NCI-H2081 (cell line): Measurements from ENCODE around the gene SEZ6L.

Experiments
- DNase-seq, 2 experiments: peaks; one replicate each; lab custom pipeline; 2025; lab: John Stamatoyannopoulos, UW

Gene SEZ6L

DNA sequence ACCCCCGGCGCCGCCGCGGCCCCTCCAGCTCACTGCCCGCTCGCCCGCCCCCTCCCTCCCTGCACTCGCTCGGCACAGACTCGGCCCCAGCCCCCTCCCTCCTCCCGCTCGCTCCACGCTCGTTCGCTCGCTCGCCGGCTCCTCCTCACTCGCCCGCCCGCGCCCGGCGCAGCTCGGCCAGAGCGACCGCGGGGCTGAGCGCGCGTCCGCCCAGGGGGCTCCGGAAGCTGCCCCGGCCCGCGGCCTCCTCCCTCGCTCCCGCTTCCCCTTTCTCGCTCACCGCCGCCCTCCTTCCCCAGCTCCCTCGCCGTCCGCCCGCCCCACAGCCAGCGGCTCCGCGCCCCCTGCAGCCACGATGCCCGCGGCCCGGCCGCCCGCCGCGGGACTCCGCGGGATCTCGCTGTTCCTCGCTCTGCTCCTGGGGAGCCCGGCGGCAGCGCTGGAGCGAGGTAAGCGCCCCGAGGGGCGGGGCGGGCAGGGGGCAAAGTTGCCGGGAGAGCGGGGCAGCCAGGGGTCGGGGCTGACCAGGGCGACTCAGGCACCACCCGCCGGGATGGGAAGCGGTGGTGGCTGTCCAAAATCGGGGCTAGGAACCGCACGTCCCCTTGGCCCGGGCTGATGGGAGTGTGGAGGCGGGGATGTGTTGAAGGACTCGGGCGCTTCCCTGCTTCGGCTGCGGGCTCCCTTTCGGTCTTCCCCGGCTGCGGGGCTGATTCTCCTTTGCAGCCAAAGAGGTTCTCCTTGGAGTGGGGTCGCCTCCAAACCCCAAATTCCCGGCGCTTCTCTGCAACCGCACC, at the start of gene SEZ6L:
Gene SEZ6L (plus strand): TSS at position 148 of the 797 bp plus-strand sequence. CDS start 208 bp downstream, at position 356.
- DNase-seq = peak; percentile 62 to 63

DNA sequence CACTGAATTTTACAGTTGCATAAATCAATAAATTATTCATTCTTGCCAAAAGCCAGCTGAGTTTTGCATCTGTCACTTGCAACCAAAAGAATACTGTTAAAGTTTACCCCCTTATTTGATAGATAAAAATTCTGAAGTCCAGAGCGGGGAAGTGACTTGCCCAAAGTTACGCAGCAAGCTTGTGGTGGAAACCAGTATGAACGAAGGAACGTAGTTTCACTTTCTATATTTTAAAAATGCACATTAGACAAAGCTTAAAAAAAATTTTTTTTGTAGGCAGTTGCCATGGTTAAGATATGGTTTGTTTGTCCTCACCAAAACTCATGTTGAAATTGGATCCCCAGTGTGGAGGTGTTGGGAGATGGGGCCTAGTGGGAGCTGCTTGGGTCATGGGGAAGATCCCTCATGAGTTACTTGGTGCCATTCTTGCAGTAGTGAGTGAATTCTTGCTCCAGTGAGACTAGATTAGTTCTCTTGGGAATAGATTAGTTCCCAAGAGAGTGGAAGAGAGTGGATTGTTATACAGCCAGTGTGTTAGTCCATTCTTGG, 46.3 kb upstream of the SEZ6L start:
- no peak for DNase-seq

DNA sequence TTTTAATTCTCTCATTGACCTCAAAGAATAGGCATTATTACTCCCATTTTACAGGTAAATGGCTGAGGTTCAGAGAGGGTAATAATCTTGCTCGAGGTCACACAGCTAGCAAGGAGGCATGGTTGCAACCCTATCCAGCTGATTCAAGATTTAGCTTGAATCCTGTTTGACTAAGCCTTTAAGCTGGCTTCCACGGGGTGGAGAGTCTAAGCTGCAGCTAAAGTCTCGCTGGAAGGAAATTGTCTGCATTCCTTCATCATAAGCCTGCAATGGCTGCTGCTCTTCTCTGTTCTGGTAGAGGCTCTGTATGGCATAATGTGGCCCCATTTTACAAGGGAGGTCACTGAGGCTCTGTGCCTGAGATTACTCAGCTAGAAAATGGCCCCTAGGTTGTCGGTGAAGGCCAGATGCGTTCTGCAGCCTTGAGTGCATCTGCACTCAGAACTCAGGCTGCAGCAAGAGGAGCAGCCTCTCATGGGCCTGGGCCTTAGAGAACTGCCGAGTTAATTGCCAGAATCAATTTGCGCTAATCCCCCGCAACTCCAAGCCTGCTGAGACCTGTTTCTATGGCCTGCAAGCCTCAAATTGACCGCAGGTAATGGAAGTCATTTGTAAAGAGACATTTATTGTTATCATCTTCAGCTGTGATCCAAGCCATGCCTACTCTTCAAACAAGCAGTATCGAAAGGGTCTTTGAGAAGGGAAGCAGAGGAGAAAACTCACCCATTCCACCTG, 44.1 kb upstream of the SEZ6L start:
- DNase-seq = peak in 1 of 2 experiments; percentile 23

DNA sequence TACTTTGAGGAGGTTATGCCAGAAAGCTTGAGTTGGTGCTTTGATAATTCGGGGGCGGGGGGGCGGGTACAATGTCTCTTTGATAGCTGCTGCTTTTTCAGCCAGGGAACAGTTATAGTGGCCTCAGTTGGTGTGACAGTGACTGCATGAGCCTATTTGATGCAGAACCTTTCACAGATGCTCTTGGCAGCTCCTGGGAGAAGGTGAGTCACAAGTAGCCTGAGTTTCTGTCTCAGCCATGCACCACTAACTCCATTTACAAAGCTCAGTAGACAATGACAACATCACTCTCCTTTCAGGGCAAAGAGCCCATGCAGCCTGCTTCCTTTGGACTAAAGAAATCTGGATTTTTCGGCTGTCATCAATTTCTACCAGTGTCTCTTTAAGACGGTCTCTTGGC, 42.1 kb upstream of the SEZ6L start:
- DNase-seq = no peak

DNA sequence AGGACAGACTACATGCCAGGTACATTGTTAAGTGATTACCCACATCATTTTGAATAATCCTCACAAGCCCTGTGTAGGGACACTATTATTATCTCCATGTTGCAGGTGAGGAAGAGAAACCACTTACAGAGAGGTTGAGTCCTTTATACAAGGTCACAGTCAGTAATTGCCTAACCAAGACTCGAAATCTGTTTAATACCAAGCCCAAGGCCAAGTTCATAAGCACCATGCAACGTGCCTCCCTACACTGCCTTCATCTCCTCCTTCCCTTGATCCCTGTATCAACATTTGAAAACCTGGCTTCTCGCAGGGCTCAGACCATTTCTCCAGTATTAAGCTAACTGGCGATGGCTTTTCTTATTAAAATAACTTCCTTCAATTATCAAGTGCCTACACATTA, 41.7 kb upstream of the SEZ6L start:
- no peak for DNase-seq

DNA sequence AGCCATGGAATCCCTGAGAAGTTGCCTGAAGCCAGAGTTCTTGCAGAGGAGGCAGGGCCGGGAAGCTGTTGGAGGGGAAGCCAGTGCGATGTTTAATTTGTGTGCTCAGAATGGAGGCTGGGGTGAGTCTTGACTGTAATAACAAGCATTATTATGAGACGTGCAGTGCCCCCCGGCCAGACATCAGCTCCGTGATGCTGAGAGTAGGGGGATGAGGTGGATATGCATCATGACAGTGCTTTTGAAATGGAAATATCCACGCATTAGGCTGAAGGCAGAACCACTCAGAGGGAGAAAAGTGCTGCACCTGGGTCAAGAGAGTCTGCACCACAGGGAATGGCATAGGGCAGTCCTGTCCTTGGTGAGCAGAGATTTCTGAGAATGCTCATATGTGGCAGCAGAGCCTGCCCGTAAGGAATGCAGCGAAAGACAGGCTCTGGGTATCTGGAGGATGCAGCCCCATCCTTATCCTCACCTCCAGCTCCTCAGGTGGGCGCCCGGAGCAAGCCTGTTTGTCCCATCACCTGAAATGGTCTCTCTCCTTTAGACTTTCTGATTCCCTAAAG, 37.6 kb upstream of the SEZ6L start:
- DNase-seq = no peak

DNA sequence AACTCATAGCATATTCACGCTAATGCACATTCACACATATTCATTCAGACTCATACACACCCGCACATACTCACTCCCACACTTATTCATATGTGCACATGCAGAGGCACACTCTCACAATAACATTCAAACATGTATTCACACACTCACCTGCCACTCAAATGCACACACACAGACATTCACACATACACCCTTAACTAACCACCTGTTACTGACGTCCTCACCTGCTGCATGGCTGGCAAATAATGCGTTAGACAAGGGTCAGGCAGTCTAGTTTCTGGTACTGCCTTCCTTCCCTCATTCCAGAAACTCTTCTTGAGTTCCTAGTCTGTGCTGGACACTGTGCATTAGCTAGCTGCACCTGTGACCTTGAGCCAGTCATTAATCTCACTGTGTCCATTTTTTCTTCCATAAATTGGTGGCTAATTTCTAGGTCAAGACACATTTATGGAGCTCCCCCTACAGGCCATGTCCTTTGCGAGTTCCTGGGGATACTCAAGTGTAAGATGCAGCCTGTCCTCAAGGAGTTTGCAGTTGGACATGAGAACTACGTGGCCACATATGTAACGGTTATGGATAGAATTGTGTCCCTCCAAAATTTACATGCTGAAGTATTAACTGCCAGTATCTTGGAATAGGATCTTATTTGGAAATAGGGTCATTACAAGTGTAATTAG, 34.5 kb upstream of the SEZ6L start:
- no peak for DNase-seq

DNA sequence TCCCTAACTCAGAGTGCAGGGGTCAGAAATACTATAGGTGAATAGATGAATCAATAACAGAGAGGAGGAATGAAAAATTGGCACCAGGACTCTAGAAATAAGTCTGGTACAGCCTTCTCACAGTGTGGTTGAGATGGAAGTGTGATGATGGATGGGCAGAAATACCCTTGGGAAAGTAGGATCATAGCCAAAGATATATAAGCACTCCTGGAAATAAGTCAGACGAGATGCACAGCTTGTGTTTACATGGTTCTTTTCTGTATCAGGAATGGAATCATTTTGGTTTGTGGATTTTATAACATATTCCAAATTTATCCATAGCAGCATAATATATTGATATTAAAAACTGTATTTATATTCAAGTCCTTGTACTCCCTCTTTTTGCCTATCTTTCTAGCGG, 33.5 kb upstream of the SEZ6L start:
- DNase-seq = no peak

DNA sequence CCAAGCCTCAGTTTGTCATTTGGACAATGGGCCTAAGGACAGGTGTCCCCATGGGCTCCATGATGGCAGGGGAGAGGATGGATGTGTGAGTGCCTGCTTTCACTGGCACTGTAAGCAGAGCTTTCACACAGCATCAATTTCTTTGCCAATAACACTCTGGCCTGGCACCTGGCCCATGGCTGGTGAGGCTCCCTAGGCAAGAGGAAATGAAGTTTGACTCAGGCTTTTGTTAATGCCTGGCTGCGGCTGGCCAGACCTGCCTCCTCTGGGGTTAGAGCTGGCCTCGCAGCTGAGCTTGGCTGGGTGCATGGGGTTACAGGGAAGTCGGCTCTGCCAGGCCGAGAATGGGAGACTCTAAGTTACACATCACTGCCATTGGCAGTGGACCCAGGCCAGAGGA, 30.0 kb upstream of the SEZ6L start:
- peak; percentile 51 to 83 for DNase-seq

DNA sequence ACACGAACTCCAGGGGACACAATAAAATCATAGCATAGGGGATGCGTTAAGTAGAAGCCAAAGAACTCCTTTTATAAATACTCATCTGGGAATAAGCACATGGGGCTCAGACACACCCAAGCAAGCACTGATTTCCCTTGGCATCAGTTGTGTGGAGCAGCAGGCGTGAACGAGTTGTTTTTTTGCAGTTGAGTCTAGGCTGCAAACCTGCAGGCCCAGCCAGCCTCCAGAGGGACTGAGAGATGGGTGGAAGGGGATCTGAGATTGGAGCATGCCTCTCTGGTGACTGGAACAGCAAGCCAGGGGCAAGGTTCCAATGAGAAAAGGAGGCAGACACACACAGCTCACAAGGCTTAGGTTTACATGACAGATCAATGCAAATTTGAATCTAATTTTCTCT, 27.4 kb upstream of the SEZ6L start:
- no peak for DNase-seq

DNA sequence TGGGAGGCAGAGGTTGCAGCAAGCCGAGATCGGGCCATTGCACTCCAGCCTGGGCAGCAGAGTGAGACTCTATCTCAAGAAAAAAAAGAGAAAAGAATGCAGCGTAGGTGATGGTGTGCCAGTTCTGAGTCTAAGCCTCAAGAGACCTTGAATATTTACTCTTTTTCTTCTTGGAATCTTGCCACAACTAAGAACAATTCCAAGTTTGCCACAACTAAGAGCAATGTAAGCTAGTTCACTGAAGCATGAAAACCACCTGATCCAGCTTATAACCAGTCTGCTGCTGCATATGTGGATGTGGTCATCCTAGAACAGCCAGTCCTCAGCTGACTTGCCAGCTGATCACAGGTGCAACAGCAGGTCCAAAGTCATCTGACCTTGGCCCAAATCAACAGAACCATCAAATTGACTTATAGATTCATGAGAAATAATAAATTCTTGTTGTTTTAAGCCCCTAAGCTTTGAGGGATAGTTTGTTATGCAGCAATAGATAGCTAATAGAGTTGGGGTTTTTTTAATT, 25.4 kb upstream of the SEZ6L start:
- no peak for DNase-seq

DNA sequence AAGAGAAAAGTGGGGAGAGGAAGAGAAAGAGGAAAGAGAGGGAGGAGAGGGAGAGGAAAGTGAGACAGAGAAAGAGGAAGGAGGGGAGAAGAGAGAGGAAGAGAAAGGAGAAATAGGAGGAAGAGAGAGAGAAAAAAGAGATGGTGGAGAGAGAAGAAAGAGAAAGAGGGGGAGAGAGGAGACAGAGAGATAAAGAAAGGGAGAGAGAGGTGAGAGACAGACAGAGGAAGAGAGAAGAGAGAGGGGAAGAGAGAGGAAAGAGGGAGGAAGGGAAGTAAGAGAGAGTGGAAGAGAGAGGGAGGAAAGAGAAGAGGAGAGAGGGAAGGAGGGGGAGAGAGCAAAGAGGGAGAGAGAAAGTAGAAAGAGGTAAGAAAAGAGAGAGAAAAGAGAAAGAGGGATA, 9.4 kb upstream of the SEZ6L start:
- no peak for DNase-seq

DNA sequence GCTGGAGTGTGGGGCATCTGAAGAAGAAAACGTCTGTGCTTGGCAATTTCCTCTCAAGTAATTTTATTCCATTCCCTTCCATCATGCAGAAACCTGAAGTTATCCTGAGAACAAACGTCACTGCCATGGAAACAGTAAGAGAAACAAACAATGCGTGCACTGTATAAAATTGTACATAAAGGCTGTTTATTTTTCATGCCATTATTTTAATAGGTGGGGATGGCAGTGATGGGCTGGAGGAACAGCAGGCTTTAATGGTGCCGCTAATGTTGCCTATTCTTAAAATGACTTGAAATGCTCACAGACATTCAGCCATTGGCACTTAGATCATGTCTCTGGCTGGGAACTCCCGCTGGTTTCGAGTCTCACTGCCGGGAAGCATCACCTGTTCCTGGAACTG, 7.5 kb upstream of the SEZ6L start:
- DNase-seq = peak; percentile 52 to 82

DNA sequence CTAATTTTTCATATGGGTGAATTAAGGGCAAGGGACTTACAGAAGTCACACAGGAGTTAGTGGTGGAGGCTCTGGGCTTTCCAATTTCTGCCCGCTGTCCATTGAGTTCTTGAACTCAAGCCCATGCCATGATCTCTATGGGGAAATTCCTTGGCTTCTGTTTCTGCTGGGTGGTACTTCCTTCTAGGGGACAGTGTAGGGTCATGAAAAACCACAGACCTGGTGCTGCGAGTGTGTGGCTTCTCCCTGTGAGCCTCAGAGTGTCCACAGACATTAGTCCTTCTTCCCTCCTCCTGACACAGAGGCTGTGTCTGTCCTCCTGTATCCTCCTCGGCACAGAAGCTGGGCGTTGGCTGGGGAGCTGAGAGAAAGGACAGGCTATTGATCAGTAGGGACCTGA, 6.3 kb upstream of the SEZ6L start:
- no peak for DNase-seq

DNA sequence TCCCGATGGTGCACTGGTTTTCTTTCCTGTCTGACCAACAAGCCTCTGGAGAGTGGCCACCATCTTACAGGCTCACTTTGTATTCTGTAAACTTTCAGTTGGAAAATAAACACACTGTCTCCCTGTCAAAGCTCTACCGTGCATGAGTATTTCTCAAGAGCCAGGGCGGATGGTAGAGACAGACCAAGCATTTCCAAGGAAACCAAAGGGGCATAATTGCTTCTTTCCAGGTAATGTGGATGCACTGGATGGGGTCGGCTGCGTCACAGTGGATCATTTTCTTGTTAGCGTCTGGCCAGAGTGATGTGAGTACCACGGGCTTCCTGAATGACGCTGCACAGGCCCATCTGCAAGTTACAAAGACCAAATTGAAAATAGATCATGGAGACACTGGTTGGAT, 5.1 kb upstream of the SEZ6L start:
- no peak for DNase-seq

DNA sequence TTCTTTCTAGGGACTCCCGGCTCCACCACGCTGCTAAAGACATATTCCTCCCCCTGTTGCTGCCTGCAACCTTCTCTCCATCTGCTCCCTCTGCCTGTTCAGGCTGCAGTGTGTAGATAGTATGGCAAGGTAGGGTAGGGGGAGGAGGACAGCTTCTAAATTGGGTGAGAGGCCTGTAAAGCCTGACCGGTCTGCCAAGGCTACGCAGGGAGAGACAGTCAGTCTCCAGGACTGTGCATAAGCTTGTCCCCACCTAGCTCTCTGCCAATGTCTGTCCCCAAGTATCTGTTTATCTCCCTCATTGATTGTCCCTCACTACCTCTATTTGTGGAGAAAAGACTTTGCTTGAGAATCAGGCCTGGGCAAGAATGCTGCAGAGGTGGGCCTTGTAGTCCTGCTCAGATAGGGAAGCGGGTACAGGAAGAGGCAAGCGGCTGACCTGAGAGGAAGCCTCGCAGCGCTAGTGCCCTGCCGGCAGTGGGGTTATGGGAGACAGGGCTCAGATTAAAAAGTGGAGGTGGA, 871 bp upstream of the SEZ6L start:
- peak in 1 of 2 experiments; percentile 35 for DNase-seq

DNA sequence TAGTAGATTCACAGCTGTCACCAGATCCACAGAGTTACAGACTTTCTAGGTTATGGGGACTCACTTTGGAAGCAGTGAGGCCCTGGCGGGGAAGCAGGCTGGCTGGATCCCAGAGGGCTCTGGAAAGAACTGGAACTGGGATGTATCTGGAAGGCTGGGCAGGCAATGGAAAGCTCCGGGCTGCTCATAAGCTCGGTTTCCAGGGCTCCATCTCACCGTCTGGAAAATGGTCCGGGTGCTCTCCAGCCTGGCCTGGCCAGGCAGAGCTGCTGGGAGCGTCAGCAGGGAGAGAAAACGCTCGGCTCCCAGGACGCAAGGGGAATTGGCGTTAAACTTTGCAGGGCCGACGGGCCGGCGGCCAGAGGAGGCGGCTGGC, 335 bp upstream of the SEZ6L start:
- DNase-seq = peak in 1 of 2 experiments; percentile 41

DNA sequence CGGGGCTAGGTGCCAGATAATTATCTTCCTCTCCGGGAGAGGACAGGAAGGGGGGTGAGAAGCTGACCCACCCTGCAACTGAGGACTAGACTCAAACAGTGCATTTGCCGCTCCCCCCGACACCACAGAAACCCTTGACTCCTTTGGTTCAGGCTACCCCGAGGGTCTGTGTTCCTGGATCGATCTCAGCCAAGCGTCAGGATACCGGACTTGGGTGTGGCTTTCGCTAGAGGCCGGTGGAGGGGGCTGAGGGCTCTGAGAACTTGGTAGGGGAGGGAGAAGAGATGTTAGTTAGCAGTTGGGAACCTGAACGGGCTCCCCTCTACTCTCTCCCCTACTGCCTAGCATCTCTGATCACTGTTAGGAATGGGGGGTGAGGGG, 840 bp downstream of the SEZ6L start:
- DNase-seq = peak in 1 of 2 experiments; percentile 29

DNA sequence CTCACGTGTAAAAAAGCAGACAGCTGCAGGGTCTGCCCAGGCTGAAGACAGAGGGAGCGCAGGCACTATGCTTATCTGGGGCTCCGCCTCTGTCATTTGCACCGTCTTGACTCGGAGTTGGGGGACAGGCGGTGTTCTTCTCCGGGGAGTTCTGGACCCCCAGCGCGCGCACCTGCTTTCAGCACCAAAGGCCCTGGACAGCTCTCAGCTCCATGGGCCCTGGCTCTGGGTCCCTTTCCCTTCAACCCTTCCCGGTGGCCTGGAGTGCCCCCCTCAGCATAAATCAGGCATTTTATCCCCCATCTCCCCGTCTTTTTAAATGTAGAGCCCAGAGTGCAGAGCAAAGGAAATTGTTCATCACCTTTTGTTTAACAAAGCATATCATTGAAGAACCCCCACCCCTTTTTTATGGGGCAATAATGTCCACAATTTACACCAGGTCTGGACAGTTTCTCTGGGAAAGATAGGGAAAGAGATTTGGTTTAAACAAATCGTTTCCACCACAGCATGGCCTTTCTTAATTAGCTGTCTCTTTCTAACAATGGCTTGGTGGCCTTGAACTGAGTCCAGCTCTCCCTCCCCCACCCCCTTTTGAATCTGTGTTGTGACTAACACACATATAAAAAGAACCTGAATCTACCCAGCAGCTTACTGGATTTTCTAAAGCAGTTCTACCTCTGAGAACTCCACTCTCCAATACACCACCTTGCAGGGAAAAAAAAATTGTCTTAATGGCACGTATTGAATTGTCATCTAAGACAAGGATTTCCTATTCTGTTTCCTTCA, 1.7 kb downstream of the SEZ6L start:
- DNase-seq = peak; percentile 45 to 65

DNA sequence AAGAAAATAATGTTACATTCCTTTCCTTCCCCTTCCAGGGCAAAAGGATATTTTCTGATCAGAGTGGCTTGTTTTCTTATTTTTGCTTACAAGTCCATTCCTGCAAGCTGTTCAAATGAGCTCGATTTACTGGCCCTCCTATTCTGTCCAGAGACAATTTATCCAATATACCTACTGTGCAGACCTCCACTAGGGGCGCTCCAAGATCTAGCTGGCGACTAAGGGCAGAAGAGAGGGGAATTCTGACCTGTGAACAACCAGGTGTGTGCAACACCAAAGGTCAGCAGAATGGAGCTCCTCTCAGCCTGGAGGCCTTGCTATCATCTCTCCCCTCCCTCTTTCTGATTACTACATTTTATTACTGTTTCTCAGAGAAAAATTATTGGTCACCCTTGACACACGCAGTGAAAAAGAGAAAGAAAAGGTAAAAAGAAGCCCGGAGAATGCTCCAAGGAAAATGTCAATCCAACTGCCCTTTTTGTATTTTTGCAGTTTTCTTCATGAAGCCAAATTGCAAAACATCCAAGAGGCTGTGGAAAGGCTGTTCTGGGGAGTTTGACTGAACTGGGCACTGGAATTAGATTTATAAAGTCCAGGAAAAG, 3.2 kb downstream of the SEZ6L start:
- peak; percentile 59 to 66 for DNase-seq

DNA sequence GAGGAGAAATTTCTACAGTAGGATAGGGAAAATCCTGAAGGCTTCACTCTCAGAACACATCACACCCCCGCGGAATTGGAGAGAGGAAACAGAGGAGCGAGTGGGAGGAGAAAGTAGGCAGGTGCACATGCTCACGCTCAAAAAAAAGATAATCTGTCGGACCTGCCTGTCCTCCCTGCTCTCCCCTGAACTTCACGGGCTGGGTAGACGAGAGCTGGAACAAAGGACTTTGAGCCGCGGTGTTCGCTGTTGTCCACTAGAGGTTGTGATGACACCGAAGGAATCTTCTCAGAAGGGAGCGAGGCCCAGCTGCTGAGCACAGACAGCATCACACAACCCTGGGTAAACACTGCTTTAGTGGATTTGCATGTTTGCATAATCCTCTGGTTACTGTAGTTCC, 5.0 kb downstream of the SEZ6L start:
- DNase-seq = peak in 1 of 2 experiments; percentile 54
